Endodermal cell (in vitro differentiated cells): ENCODE data around the gene RANGRF. TPM values are rescaled to one million over a fixed set of nuclear protein-coding genes. Genes with fewer than 3 reads are reported as not detected.

Experiments
- DNase-seq: peaks from one replicate; pipeline ENCODE4 v3.0.0-alpha.2; 2017
- H3K27ac ChIP-seq: 2 replicates; pipeline ENCODE4 v1.5.1; 2013; ENCODE audit warnings: mild to moderate bottlenecking, low read depth, low read length, moderate library complexity
- H3K27me3 ChIP-seq: 2 replicates; pipeline ENCODE4 v1.6.1; 2013; ENCODE audit warnings: mild to moderate bottlenecking, low read length, moderate library complexity; ENCODE audit not compliant: insufficient read depth, control insufficient read depth, poor library complexity, severe bottlenecking
- H3K36me3 ChIP-seq: 2 replicates; pipeline ENCODE4 v1.7.0; 2013; ENCODE audit warnings: mild to moderate bottlenecking, low read length, moderate library complexity; ENCODE audit not compliant: control insufficient read depth, insufficient read depth
- H3K4me1 ChIP-seq: one replicate; pipeline ENCODE4 v1.7.0; 2013; ENCODE audit warnings: low read length; ENCODE audit not compliant: control insufficient read depth, insufficient read depth
- H3K4me3 ChIP-seq: 2 replicates; pipeline ENCODE4 v1.5.1; 2013; ENCODE audit warnings: mild to moderate bottlenecking, low read length, moderate library complexity
- H3K9ac ChIP-seq: 2 replicates; pipeline ENCODE4 v1.6.1; 2013; ENCODE audit warnings: mild to moderate bottlenecking, low read length, moderate library complexity; ENCODE audit not compliant: poor library complexity, severe bottlenecking; ENCODE audit errors: extremely low read depth
- H3K9me3 ChIP-seq: 2 replicates; pipeline ENCODE4 v1.6.1; 2013; ENCODE audit warnings: mild to moderate bottlenecking, low read length, moderate library complexity; ENCODE audit not compliant: control insufficient read depth
- H3K27ac Mint-ChIP-seq: 2 replicates; pipeline ENCODE4 v1.8.0; 2020; ENCODE audit warnings: mixed read lengths
- H3K27me3 Mint-ChIP-seq: 2 replicates; pipeline ENCODE4 v1.8.0; 2021; ENCODE audit warnings: mild to moderate bottlenecking, mixed read lengths; ENCODE audit not compliant: insufficient read depth
- H3K36me3 Mint-ChIP-seq: 2 replicates; pipeline ENCODE4 v1.8.0; 2020; ENCODE audit warnings: low read depth, mixed read lengths
- H3K4me1 Mint-ChIP-seq: 2 replicates; pipeline ENCODE4 v1.8.0; 2020; ENCODE audit warnings: mixed read lengths
- H3K4me3 Mint-ChIP-seq: 2 replicates; pipeline ENCODE4 v1.8.0; 2020; ENCODE audit warnings: mild to moderate bottlenecking, moderate library complexity, mixed read lengths
- H3K9me3 Mint-ChIP-seq: 2 replicates; pipeline ENCODE4 v1.8.0; 2020; ENCODE audit warnings: mild to moderate bottlenecking, mixed read lengths
- WGBS, 2 experiments: methylation state at CpG; one replicate each; pipeline versions ENCODE4 v1.1.5 to v1.1.7; 2013; ENCODE audit warnings: missing lambda C conversion rate in 2 of 2, mixed read lengths in 1 of 2; ENCODE audit not compliant: insufficient coverage in 1 of 2, insufficient read length in 1 of 2; 5-methylcytosine and 5-hydroxymethylcytosine counted together
- total RNA-seq, 2 donors: library from RNA; stranded (reverse); fragmentation: NEBNext Ultra II Directional in 1 of 2; extraction: Animal tissue kit (Norgen Biotek cat#: 25700) in 1 of 2; gene quantifications; 2 replicates in 1 of 2; 3 replicates in 1 of 2; pipeline ENCODE4 v1.2.1, GENCODE V29; 2021
- TF ChIP-seq, protein P1 (sequence below): fragments of 200-600 bp; sonication (generic); conservative IDR thresholded peaks from 2 replicates; pipeline ENCODE4 v1.5.0; 2021; ENCODE audit warnings: antibody characterized with exemption, mild to moderate bottlenecking

Gene RANGRF
- total RNA-seq, 2 donors from 2014 or later, result 34.0 to 36.3 TPM

DNA sequence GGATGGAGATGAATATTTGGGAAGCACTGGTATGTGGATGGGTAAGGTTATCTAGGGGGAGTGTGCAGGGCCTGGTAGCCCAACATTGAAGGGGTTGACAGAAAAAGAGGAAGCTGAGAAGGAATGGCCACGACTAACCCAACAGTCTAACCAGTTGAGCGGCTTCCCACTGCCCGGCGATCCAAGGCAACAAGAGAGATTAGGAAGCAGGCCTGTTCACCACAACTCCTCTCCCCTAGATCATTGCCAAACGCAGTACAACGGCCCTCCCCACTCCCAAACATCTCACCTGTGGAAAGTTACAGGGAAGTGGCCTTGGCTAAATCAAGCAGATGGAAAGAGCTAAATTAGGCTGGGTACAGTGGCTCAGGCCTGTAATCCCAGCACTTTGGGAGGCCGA lies 11.2 kb upstream of the RANGRF start:
- Histone ChIP-seq H3K27me3 (no peaks in the 10 kb centered on the region), H3K27ac (no peak overlapping the region), H3K36me3 (no peaks in the 10 kb centered on the region), H3K4me1 (no peaks in the 10 kb centered on the region), H3K4me3 (no peak overlapping the region), H3K9me3 (no peaks in the 10 kb centered on the region), H3K9ac (no peak overlapping the region)
- Mint-ChIP-seq H3K36me3 (peaks cover 11% of the 10 kb centered on the region), H3K27ac (no peak overlapping the region), H3K4me1 (no peaks in the 10 kb centered on the region), H3K4me3 (no peak overlapping the region), H3K27me3 (no peaks in the 10 kb centered on the region), H3K9me3 (no peaks in the 10 kb centered on the region)
- 88 to 97% methylated on average over 1 to 7 of the region's 7 CpGs for WGBS, 2 experiments
- TF ChIP-seq, protein P1, sequence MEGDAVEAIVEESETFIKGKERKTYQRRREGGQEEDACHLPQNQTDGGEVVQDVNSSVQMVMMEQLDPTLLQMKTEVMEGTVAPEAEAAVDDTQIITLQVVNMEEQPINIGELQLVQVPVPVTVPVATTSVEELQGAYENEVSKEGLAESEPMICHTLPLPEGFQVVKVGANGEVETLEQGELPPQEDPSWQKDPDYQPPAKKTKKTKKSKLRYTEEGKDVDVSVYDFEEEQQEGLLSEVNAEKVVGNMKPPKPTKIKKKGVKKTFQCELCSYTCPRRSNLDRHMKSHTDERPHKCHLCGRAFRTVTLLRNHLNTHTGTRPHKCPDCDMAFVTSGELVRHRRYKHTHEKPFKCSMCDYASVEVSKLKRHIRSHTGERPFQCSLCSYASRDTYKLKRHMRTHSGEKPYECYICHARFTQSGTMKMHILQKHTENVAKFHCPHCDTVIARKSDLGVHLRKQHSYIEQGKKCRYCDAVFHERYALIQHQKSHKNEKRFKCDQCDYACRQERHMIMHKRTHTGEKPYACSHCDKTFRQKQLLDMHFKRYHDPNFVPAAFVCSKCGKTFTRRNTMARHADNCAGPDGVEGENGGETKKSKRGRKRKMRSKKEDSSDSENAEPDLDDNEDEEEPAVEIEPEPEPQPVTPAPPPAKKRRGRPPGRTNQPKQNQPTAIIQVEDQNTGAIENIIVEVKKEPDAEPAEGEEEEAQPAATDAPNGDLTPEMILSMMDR, result no peak
- no peak for DNase-seq

DNA sequence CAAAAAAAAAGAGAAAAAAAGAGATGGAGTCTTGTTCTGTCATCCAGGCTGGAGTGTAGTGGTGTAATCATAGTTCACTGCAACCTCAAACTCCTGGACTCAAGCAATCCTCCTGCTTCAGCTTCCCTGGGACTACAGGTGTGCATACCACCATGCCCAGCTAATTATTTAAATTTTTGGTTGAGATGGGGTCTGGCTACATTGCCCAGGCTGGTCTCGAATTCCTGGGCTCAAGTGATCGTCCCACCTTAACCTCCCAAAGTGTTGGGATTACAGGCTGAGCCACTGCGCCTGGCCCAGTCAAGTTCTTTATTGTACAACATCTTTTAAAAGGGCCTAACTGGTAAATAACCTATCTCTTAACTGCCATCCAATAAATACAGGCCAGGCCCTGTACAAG lies 6.1 kb upstream of the RANGRF start:
- Mint-ChIP-seq H3K27ac (no peak overlapping the region), H3K9me3 (no peaks in the 10 kb centered on the region), H3K27me3 (no peaks in the 10 kb centered on the region), H3K4me1 (peaks cover 6% of the 10 kb centered on the region), H3K4me3 (no peak overlapping the region), H3K36me3 (no peaks in the 10 kb centered on the region)
- H3K27ac ChIP-seq, result no peak overlapping the region
- H3K36me3 ChIP-seq, result no peaks in the 10 kb centered on the region
- H3K27me3 ChIP-seq, result no peaks in the 10 kb centered on the region
- H3K9ac ChIP-seq, result no peak overlapping the region
- H3K4me3 ChIP-seq, result no peak overlapping the region
- WGBS, 2 experiments, result 63% methylated on average over 3 of the region's 3 CpGs; no CpG with 5 or more reads in 1 of the 2 experiments
- H3K4me1 ChIP-seq, result no peaks in the 10 kb centered on the region
- DNase-seq, result no peak
- H3K9me3 ChIP-seq, result no peaks in the 10 kb centered on the region
- TF ChIP-seq, protein P1, result no peak

DNA sequence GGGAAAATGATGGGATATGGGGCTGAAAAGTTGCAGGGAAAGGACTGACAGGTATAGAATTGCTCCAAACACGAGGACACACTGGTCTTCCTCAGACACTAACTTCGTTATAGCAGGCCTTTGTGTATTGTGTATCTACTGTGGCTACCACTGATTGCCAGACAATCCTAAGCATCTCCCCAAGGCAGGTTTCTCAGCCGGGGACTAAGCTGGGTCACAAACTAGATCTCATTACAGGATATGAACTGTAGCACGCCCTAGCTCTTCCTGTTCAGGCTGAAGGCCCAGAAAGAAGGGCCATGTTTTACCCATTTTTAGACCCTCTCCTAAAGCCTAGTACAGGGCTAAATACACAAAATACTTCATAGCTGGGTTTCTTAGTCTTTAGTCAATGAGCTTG lies 5.1 kb upstream of the RANGRF start:
- peaks cover 11% of the 10 kb centered on the region for H3K4me1 Mint-ChIP-seq
- no peaks in the 10 kb centered on the region for H3K4me1 ChIP-seq
- H3K9me3 Mint-ChIP-seq, result no peaks in the 10 kb centered on the region
- H3K36me3 ChIP-seq, result no peaks in the 10 kb centered on the region
- 54 to 57% methylated on average over 2 to 4 of the region's 4 CpGs for whole genome bisulfite sequencing, 2 experiments
- no peaks in the 10 kb centered on the region for H3K36me3 Mint-ChIP-seq
- peak; percentile 74 for DNase-seq
- TF ChIP-seq, protein P1, result no peak
- no peaks in the 10 kb centered on the region for H3K27me3 ChIP-seq
- H3K4me3 ChIP-seq, result no peak overlapping the region
- no peaks in the 10 kb centered on the region for H3K9me3 ChIP-seq
- H3K27ac ChIP-seq, result no peak overlapping the region
- no peaks in the 10 kb centered on the region for H3K27me3 Mint-ChIP-seq
- H3K27ac Mint-ChIP-seq, result peak overlapping the region; percentile 52
- H3K9ac ChIP-seq, result peak overlapping the region; percentile 35
- no peak overlapping the region for H3K4me3 Mint-ChIP-seq
